ENCODE data around the gene DDX24.

DNA sequence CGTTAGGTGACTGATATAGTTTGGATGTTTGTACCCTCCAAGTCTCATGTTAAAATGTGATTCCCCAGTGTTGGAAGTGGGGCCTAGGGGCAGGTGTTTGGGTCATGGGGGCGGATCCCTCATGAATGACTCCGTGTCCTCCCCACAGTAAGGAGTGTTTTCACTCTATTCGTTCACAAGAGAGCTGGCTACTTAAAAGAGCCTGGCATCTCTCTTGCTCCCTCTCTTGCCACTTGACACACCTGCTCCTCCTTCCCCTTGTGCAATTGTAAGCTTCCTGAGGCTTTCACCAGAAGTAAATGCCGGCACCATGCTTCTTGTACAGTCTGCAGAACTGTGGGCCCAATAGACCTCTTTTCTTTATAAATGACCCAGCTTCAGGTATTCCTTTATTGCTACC lies 45.8 kb upstream of the DDX24 start:
- TF ChIP-seq CTCF (IDR thresholded peaks at IDR 0.05) (no peak), PRDM15 (CRISPR knock-in tag; IDR thresholded peaks at IDR 0.05) (no peak)
- TF ChIP-seq, protein P1, sequence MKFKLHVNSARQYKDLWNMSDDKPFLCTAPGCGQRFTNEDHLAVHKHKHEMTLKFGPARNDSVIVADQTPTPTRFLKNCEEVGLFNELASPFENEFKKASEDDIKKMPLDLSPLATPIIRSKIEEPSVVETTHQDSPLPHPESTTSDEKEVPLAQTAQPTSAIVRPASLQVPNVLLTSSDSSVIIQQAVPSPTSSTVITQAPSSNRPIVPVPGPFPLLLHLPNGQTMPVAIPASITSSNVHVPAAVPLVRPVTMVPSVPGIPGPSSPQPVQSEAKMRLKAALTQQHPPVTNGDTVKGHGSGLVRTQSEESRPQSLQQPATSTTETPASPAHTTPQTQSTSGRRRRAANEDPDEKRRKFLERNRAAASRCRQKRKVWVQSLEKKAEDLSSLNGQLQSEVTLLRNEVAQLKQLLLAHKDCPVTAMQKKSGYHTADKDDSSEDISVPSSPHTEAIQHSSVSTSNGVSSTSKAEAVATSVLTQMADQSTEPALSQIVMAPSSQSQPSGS (CRISPR knock-in tag; IDR thresholded peaks at IDR 0.05; ENCODE audit: borderline replicate concordance, low read depth): no peak

All from WTC11 (cell line).